HG02870 (cell line): ENCODE data around the gene SMIM41.
A peak's percentile ranks its signal among the peaks of the same experiment; 100 is the strongest.

Experiments used
- ATAC-seq: cut with Tn5 transposase; IDR thresholded peaks from one replicate; pipeline ENCODE4 v1.9.1; 2021; ENCODE audit warnings: mild to moderate bottlenecking, moderate library complexity; ENCODE audit not compliant: unreplicated experiment

SMIM41 gene

DNA sequence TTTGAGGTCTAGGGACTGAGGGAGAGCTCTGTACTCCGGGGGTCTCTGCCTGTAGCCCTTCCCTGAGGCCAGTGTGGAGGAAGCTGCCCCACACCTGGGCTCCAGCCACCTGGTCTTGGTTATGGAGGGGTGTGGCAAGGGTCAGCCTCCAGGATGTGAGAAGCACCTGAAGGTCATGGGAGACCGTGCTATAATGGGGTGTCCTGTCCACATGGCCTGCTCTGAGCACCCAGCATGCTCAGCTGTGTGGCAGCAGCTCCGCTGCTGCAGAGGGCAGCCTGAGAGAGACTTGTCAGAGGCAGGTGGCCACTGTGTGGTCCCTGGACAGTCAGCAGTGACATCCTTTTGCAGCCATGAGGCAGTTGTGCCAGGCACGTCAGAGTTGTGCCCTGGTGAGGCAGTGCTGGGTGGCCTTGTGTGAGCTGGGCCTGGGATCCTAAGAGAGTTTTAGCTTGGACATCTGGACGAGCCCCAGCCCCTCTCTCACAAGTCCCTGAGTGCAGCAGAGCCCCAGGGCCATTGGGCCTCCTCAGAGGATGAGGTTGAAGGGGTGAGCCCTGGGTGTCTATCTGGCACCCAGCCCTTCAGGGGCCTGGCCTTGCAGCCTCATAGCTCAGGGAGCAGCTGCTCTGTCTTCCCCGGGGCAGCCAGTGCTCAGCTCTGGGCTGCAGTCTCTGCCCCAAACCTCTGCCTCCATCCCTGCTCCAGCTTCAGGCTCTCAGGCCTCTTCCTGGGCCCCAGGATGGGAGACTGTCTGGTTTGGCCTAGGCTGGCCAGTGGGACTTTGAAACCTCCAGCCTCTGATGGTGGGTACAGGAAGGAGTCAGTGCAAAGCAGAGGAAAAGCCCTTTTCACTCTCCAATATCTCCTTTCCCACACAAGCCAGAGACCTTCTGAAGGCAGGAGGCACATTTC is 17.1 kb upstream of the SMIM41 start:
- no peak for ATAC-seq

DNA sequence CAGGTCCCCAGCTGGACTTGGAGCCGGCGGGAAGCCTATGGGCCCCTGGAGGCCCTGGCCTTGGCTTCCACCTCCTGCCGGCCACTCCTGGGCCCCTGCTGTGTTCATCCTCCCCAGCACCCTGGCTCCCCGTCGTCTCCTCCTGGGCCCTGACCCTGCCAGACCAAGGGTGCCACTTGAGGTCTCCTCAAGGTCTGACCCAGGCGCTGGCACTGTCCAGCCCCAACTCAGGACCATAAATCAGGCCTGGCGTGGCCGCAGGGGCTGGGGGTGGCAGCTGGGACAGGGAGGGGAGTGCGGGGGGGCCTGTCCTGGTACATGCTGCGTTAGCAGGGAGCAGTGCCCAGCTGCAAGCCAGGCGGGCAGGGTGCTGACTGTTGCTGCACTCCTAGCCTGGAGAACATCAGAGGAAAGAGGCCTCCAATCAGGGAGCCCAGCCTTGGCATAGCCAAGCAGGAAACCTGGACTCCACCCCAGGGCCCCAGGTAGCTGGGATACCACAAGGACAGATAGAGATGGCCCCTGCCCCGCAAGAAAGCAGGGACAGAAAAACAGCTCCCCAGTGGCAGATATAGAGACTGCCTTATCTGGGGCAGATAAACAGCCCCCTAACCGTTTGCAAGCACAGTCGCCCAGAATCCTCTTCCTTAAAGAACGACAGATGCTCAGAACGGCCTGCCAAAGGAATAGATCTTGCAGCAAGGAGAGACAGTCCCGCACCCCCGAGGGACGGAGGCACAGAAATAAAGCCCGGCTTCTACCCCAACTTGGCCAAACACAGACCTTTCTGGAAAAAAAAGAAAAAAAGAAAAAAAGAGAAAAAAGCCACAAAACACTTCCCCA is 16.2 kb upstream of the SMIM41 start:
- ATAC-seq, result no peak

GRCh38 chr12:52063981-52064649 is 15.4 kb upstream of the SMIM41 start:
- ATAC-seq, result no peak

GRCh38 chr12:52066346-52067080 is 13.0 kb upstream of the SMIM41 start:
- no peak for ATAC-seq

- no peak for ATAC-seq
Measured at GRCh38 chr12:52067081-52067374, 12.5 kb upstream of the SMIM41 start.

DNA sequence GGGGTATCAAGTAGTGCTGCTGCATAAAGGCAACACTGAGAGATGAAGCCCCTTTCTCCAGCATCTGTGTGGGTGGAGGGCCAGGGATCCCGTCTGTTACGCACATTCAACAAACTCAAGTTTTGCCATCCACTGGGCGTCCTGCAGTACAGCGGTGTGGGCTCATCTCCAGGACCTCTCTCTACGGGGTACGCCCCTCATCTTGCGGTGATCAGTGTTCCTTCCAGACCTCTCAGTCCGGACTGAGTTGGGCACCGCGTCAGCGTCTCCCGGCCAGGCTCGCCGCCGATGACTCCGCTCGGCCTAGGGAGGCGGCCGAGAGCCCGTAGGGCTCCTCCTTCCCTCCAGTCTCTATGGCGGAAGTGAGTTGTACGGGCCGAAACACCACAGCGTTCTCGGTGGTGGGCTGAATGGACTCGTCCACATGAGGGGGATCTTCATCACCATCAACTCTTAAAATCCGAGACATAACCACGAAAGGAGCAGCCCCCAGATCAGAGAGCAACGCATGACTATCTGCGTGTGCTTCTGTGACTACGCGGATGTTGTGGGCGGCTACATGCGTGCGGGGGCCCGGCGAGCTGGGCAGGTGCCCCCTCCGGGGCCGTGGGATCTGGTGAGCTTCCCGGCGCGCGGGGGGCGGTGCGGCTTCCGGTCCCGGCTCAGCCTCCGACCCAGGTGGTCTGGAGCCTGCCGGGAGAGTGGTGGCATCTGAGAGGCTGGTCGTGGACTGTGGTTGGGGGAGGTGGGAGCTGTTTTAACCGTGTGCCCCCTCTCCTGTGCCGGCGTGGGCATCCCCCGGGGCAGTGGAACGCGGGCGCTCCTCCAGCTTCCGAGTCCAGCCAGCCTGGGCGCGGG is 9.9 kb upstream of the SMIM41 start, which contains the start of gene ATG101:
Gene ATG101 (plus strand): TSS at position 652 of the 858 bp plus-strand sequence. CDS start 3,673 bp downstream, outside the sequence.
- ATAC-seq, result peak; percentile 92

GRCh38 chr12:52070185-52070925 is 9.1 kb upstream of the SMIM41 start:
- ATAC-seq, result peak; percentile 23

- ATAC-seq, result no peak
Measured at GRCh38 chr12:52073531-52074381, 5.7 kb upstream of the SMIM41 start.

- no peak for ATAC-seq
Measured at GRCh38 chr12:52074971-52075724, 4.4 kb upstream of the SMIM41 start.

GRCh38 chr12:52076811-52077210 is 2.7 kb upstream of the SMIM41 start:
- ATAC-seq, result no peak

DNA sequence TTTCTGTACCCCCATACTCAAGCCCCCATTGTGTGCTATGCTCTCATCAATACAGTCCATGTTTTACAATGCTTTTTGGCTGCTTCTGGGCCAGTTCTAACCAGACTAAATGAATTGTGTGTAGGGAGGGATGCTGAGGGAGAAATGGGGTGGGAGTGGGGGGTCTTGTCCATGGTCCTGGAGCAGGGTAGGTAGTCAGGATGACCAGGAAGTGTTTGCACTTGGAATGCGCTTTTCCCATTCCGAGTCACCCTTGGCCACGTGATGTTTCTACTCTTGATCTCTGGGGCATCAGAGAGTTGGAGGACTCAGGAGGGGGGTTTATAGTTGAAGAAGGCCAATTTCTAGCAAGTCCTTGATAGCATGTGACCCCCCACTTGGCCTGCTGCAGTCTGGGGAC is 1.2 kb upstream of the SMIM41 start:
- ATAC-seq, result no peak

DNA sequence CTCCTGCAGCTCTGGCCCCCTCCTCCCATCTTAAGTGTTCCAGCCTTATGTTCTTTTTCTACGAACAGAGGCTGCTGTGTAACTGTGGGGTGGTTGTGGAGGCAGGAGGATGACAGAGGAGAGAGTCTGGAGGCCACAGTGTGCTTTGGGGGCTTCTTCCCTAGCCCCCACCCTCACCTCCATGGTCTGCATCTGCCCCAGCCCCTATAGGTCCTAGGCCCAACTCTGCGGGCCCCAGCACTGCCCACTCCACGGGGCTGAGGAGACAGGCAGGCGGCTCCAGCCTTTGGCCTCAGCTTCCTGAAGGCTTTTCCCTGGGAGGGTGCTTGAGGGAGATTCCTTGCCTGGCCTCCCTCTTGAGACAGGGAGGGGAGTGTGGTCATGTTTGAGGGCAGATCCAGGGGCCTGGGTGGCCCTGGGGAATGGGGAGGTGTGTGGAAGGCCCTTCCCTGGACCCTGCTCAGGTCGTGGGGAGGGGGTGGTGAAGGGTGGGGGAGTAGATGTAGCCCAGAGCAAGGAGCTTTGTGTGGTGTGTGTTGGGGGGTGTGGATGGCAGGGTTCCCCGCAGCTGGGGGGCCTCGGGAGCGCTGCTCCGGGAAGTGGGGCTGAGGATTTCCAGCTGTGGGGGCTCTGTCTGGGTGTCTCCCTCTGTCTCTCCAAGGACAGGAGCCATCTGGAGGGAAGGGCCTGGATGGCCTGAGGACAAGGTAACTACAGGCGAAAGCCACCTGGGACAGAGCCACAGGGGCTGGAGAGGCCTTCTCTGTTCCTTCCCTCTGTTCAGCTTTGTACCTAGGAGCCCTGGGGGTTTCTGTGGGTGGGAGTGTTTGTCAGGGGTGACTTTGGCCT is 1.1 kb downstream of the SMIM41 start:
- no peak for ATAC-seq

GRCh38 chr12:52081263-52081733 is 1.8 kb downstream of the SMIM41 start:
- ATAC-seq, result peak; percentile 44

GRCh38 chr12:52082026-52082668 is 2.6 kb downstream of the SMIM41 start:
- no peak for ATAC-seq

DNA sequence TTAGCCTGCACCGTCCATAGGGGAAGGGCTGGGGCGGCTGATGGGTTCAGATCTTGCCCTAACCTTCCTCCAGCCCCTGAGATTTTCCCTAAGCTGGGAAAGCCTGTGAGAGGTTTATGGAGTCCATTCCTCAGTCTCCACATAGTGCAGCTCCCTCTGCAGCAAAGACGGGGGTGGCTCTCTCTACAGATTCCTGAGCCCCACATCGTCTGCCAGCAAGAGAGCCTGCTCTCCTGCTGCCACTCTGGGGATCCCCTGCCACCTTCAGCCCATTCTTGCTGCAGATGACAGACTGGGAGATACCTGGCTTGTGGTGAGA is 3.1 kb downstream of the SMIM41 start:
- ATAC-seq, result no peak

DNA sequence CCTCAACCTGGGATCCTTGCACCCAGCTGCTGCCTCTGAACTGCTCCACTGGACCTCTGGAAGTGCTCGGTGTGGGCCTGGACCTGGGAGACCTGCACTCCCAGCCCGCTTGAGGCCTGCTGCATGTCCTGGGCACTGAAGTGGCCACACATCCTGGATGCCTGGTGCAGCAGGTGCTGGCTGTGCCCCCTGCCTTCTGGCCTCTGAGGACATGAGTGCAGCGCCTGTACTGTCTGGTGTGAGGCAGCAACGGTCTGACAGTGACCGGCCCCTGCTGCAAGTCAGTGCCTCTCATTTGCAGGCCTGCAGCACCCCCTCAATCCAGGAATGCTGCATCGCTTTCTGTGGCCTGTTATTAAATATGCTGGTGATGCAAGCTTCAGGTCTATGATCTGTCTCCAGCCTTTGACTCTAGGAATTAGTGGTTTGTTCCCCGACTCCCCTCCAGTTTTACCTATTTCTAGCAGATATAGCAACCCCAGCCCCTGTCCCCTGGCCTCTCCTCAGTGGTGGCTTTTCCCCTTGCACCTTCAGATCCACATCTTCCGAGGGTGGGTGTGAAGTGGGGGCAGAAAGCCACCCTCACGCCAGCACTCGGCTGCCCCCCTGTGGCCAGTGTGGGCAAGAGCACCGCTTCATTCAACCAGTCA is 3.6 kb downstream of the SMIM41 start:
- no peak for ATAC-seq
